GM10266 (cell line): ENCODE data around the gene LCP1.

Source experiments
- DNase-seq: peaks from one replicate; pipeline ENCODE4 v3.0.0; 2012; ENCODE audit errors: extremely low spot score
- TF ChIP-seq, protein P1 (sequence below): IDR thresholded peaks from 2 replicates; pipeline ENCODE4 v1.5.1; 2012; ENCODE audit warnings: mild to moderate bottlenecking, low read depth; ENCODE audit not compliant: control insufficient read depth, insufficient read depth; ENCODE audit errors: missing control alignments

The LCP1 gene

DNA sequence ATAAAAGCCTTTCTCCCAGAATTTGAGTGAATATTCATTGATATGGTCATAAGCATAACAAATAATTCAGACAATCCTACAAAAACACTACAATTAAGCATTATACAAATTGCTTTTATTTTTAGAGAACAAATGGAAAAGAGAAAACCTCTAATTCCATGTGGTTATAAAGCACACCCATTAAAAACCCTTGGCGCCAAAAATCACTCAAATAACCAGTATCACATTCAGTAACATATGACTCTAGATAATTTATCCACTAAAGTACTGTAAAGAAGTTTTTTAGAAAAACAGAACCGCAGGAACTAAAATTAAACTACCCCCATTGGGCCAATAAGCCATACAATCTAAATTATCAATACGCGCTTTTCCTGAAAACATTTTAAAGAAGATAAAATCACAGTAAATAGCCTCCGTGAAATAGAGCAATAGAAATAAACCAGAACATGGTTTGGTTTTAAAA is 569 bp downstream of the LCP1 start:
- no peak for DNase-seq
- TF ChIP-seq, protein P1, sequence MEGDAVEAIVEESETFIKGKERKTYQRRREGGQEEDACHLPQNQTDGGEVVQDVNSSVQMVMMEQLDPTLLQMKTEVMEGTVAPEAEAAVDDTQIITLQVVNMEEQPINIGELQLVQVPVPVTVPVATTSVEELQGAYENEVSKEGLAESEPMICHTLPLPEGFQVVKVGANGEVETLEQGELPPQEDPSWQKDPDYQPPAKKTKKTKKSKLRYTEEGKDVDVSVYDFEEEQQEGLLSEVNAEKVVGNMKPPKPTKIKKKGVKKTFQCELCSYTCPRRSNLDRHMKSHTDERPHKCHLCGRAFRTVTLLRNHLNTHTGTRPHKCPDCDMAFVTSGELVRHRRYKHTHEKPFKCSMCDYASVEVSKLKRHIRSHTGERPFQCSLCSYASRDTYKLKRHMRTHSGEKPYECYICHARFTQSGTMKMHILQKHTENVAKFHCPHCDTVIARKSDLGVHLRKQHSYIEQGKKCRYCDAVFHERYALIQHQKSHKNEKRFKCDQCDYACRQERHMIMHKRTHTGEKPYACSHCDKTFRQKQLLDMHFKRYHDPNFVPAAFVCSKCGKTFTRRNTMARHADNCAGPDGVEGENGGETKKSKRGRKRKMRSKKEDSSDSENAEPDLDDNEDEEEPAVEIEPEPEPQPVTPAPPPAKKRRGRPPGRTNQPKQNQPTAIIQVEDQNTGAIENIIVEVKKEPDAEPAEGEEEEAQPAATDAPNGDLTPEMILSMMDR = no peak

- DNase-seq = no peak
- TF ChIP-seq, protein P1 = no peak
Observed at GRCh38 chr13:46179969-46180763, 1.8 kb downstream of the LCP1 start.

GRCh38 chr13:46179491-46179908 is 2.5 kb downstream of the LCP1 start:
- TF ChIP-seq, protein P1 = no peak
- no peak for DNase-seq

GRCh38 chr13:46178821-46179220 is 3.2 kb downstream of the LCP1 start:
- DNase-seq = no peak
- TF ChIP-seq, protein P1 = no peak

DNA sequence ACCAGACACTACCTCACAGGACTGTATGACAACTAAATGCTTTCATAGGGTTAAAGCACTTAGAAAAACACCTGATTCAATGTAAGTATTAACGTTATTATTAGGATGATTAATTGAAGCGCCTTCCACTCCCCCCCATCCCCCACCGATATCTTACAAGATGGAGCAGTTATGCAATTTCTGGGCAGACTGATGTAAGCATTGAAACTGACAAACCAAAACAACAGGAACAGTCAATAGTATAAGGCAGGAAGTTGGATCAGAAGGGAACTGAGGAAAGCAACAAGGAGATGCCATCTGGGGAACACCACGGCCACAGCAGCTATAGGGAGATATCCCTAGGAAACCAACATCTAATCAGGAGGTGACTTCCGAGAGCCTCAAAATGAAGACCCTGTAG is 3.8 kb downstream of the LCP1 start:
- DNase-seq = no peak
- TF ChIP-seq, protein P1 = no peak

DNA sequence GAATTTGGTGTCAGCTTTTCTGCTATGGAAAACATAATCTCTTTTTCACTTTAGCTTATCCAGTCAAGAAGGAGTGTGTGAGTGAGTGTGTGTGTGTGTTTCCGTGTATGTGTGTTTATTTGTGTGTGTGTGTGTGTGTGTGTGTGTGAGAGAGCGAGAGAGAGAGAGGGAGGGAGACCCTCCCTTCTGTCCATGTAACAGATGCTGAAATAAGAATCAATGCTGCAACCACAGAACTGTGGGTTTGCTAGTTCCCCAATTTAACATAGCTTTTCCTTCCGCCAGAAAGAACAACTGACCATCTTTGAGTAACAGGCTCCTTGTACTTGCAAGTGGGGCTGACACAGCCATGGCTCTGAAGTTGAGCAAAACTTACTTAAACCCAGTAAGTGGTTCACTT is 5.2 kb downstream of the LCP1 start:
- TF ChIP-seq, protein P1 = no peak
- DNase-seq = no peak

GRCh38 chr13:46173656-46174055 is 8.3 kb downstream of the LCP1 start:
- DNase-seq = no peak
- TF ChIP-seq, protein P1 = no peak
